Measurements from ENCODE around the gene BCL2A1.

DNA sequence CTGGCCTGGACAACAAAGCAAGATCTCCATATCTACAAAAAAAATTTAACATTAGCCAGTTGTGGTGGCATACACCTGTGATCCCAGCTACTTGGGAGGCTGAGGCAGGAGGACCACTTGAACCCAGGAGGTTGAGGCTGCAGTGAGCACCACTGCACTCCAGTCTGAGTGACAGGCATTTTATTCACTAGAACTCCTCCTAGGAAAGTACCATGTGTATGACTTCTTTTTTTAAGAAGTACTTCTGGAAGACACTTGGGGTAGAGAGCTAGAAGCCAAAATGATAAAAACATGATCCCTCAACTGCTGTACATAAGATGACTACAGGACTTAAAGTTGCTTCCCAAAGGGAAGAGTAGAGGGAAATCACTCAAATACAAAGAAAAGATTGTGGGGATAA is 24.0 kb downstream of the BCL2A1 start:
- TF ChIP-seq, protein P1, sequence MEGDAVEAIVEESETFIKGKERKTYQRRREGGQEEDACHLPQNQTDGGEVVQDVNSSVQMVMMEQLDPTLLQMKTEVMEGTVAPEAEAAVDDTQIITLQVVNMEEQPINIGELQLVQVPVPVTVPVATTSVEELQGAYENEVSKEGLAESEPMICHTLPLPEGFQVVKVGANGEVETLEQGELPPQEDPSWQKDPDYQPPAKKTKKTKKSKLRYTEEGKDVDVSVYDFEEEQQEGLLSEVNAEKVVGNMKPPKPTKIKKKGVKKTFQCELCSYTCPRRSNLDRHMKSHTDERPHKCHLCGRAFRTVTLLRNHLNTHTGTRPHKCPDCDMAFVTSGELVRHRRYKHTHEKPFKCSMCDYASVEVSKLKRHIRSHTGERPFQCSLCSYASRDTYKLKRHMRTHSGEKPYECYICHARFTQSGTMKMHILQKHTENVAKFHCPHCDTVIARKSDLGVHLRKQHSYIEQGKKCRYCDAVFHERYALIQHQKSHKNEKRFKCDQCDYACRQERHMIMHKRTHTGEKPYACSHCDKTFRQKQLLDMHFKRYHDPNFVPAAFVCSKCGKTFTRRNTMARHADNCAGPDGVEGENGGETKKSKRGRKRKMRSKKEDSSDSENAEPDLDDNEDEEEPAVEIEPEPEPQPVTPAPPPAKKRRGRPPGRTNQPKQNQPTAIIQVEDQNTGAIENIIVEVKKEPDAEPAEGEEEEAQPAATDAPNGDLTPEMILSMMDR (IDR thresholded peaks at IDR 0.05) = no peak
- no peak for TF ChIP-seq POLR2A (IDR thresholded peaks at IDR 0.05)
